Prostate gland (tissue), 2 donors: Measurements from ENCODE around the gene ADORA3.

Experiments
- POLR2A ChIP-seq: fragments of 450-650 bp; IDR thresholded peaks from one replicate; pipeline ENCODE4 v1.6.1; 2016; ENCODE audit warnings: antibody characterized with exemption, mild to moderate bottlenecking
- TF ChIP-seq, protein P1 (sequence below), 4 experiments: fragments of 200-600 bp in 2 of 4; fragments of 450-650 bp in 2 of 4; sonication (generic) in 2 of 4; IDR thresholded peaks; 1 replicate in 3 of 4; 2 replicates in 1 of 4; pipeline ENCODE4 v1.5.1; 2016 to 2019; ENCODE audit warnings: antibody characterized with exemption in 4 of 4, mild to moderate bottlenecking in 2 of 4, moderate library complexity in 2 of 4

DNA sequence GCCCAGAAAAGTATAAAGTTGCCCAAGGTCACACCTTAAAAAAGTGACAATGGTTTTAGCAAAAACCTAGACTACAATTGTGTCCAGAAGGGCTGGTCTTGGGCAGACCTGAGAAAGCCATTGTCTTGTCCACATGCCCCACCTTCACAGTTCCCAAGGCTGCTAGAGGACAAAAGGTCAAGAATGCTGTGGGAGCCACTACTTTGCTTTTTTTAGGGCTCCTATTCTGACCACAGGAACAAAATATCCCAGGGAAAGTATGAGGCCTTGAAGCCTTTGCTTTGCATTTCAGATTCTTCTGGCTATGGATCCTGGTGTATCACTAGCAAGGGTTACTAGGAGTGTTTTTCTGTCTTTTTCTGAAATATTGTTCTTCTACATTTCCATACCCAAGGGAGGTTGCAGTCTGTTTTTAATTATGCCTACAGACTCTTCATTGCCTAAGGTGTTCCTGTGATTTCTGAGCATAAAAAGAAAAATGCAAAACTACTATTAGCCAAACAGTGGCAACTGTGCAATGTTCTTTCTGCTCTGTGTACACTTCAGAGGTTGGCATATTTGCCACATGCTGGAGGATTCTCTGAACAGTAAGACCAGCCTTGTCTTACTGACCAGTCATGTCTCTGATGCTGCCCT lies 18.9 kb downstream of the ADORA3 start:
- TF ChIP-seq, protein P1, sequence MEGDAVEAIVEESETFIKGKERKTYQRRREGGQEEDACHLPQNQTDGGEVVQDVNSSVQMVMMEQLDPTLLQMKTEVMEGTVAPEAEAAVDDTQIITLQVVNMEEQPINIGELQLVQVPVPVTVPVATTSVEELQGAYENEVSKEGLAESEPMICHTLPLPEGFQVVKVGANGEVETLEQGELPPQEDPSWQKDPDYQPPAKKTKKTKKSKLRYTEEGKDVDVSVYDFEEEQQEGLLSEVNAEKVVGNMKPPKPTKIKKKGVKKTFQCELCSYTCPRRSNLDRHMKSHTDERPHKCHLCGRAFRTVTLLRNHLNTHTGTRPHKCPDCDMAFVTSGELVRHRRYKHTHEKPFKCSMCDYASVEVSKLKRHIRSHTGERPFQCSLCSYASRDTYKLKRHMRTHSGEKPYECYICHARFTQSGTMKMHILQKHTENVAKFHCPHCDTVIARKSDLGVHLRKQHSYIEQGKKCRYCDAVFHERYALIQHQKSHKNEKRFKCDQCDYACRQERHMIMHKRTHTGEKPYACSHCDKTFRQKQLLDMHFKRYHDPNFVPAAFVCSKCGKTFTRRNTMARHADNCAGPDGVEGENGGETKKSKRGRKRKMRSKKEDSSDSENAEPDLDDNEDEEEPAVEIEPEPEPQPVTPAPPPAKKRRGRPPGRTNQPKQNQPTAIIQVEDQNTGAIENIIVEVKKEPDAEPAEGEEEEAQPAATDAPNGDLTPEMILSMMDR (IDR thresholded peaks at IDR 0.05) = no peak
- TF ChIP-seq POLR2A = no peak
